CD4-positive, alpha-beta T cell treated with Interleukin-21 for 1 hour (primary cell): ENCODE measurements around the gene ABCE1.

ENCODE experiments used
- DNase-seq: peaks from one replicate; pipeline ENCODE4 v3.0.0-alpha.2; 2020

The ABCE1 gene

GRCh38 chr4:145097821-145098674 is at the start of gene ABCE1, which contains the start of gene ANAPC10:
Gene ABCE1 (plus strand): TSS chr4:145098311. CDS start chr4:145104413, 6,102 bp downstream.
Gene ANAPC10 (minus strand): TSS chr4:145098196. CDS start chr4:145096099, 2,097 bp downstream.
- peak; percentile 95 for DNase-seq

GRCh38 chr4:145048817-145049216 is 49.3 kb upstream of the ABCE1 start:
- DNase-seq = no peak

DNA sequence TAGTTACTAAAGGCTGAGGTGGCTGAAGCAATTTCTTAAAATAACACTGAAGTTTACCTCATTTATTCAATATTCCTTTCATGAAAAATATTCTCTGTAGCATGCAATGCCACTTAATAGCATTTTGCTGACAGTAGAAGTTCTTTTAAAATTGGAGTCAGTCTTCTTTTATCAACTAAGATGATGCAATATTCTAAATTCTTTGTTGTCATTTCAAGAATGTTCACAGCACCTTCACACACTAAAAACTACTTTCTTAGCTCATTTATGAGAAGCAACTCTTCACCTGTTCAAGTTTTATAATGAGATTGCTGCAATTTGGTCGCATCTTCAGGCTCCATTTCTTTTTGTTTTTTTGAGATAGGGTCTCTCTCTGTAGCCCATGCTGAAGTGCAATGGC is 48.9 kb upstream of the ABCE1 start:
- no peak for DNase-seq

- no peak for DNase-seq
Measured at GRCh38 chr4:145055533-145056257, 42.4 kb upstream of the ABCE1 start.

DNA sequence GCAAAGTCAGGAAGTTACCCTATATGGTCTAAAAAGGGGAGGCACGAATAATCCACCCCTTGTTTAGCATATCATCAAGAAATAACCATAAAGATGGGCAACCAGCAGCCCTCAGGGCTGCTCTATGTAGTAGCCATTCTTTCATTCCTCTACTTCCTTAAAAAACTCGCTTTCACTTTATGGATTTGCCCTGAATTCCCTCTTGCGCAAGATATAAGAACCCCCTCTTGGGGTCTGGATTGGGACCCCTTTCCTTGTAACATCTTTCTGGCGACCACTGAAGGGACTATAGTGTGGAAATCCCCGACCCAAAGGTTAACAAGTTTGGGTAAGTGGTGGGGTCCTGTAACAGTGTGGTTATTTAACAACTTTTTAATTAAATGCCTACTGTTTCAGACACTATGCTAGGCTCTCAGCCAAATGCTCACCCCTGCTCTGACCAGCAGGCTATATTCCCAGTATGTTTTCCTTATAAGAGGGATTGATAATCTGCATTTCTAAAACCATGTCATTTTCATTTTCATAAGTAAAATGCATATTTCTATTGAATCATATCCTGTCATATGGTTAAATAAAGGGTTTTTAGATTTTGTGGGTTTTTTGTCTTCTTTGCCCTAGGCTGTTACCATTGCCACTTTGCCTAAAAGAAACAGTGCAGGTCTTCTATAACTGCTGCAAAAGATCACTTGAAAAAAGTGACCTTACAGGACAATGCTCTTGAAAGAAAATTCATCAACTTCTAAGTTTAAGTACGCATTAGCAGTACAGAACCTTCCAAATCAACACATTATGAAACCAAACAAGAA is 41.6 kb upstream of the ABCE1 start:
- no peak for DNase-seq

DNA sequence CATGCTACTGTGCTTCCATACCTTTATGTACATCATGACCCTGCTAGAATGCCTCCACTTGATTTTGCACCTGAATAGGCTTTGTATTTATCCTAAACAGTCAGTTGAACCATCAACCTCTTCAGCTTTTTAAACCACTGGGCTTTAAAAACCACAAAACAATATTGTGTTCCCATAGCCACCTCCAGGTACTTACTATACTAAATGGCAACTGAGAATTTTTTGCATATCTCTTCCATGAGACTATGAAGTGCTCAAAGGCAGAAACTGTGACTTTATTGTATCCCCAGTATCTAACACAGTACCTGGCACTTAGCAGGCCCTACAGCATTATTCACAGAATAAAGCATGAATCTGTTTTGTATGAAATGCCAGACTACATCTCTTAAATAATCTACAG is 39.9 kb upstream of the ABCE1 start:
- DNase-seq = no peak

DNA sequence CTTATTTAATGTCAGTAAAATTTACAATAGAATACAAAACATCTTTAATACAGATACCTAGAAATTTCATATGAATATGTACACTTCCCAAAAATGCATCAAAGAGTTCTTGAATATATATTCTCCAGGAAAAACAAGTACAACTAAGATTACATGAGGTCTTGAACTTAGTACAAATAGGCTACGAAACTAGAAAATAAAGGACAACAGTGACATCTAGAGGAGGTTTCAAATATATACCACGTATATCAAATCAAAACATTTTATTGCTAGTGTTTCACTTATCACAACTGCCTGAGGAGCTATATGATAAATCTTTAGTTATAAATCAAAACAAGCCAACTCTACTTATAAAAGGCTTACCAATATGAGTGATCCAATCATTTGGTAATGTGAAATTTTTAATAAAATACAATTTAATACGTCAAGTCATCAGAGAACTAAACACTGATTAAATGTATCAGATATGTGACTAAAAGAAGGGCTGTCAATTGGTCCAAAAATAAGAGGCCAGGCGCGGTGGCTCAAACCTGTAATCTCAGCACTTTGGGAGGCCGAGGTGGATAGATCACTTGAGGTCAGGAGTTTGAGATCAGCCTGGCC is 36.7 kb upstream of the ABCE1 start:
- DNase-seq = peak; percentile 58

DNA sequence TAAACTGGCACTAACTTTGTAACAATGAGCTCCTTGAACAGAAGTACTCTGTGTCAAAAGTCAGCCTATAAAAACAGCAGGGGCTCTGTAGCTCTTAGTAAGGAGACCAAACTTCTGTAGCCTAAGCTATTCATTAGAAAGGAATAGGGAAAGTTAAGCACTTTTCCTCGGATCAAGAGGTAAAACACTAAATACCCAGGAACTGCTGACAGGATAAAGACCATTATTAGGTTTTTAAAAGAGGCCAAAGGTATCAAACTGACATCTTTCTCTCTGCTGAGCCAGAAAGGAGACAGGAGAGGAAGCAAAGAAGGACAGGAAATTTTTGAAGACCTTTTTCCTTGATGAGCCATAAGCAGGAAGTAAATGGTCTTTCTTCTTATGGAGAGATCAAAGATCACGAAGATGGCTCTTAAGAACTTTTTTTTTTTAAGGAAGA is 32.0 kb upstream of the ABCE1 start:
- DNase-seq = no peak

GRCh38 chr4:145069361-145069760 is 28.8 kb upstream of the ABCE1 start:
- no peak for DNase-seq

DNA sequence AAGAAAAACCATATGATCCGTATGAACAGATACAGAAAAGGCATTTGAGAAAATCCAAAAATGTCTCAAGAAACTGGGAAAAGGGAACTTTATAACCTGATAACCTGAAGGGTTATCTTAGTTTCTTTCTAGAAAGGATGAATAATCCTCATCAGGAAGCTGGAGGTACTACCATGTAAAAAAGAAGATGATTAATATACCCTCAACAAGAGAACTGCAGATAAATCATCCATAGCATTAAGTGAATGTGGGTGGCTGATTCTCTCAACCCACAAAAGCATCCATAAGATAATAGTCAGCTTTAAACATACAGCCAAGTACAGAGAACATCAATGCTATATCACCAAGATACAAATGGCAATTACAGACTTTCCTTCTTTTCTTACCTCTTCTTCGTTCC is 26.6 kb upstream of the ABCE1 start:
- no peak for DNase-seq

- DNase-seq = no peak
Measured at GRCh38 chr4:145075742-145076468, 22.2 kb upstream of the ABCE1 start.

GRCh38 chr4:145076469-145076855 is 21.6 kb upstream of the ABCE1 start:
- no peak for DNase-seq

DNA sequence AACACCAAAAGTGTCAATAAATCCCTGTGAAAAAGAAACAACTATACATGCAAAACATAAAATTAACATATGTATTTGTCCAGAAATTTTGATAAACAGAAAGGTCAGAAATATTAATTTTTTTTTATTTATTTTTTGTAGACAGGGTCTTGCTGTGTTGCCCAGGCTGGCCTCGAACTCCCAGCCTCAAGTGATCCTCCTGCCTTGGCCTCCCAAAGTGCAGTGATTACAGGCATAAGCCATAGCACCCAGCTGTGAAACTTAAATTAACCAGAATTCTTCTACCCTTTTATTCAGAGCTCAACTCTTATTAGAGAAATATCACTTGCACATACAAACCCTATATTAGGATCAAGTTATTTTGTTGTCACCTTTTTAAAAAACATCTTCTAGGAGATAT is 16.4 kb upstream of the ABCE1 start:
- DNase-seq = no peak

DNA sequence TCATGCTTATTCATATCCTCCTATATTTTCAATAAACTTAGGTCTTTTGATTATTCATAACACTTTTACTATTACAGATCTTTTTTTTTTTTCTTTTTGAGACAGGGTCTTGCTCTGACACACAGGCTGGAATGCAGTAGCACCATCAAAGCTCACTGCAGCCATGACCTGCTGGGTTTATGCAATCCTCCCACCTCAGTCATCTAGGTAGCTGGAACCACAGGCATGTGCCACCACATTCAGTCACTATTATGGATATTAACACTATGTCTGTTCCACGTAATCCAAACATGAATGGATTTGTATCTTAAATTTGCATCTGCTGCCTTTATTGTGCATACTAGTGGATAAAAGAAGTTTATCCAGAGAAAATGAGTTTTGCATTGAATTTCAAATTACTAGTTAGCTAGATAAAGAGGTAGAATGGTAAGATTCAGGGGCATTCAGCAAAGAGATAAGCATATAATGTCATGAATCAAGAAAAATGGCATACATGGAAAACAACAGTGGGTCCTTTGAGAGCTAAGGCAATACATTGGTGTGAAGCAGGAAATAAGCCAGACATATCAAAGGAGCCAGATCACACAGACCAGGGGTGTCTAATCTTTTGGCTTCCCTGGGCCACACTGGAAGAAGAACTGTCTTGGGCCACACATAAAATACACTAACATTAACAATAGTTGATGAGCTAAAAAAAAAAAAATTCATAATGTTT is 14.1 kb upstream of the ABCE1 start:
- DNase-seq = no peak

- DNase-seq = no peak
Measured at GRCh38 chr4:145090380-145090779, 7.7 kb upstream of the ABCE1 start.

- no peak for DNase-seq
Measured at GRCh38 chr4:145093638-145094037, 4.5 kb upstream of the ABCE1 start.

DNA sequence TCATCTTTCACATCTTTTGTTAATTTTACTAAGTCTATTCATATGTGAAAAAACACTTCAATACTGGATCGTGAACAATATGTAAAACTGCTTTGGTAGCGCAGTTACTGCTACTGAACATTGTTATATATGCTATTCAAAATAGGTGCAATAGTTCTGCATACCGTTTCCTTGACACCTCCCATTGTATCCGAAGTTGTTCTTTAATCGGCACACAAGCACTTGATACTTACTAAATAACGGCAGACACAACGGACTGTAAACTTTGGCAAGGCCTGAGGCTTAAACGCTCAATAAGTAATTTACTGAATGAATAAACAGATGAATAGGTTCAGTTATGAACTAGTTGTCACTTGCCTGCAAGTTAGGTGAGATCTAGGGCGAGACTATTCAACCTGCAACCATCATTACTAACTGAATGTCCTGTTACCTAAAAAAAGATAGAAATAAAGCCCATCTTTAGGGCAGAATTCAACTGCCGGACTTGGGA is 735 bp upstream of the ABCE1 start:
- DNase-seq = peak; percentile 3

- DNase-seq = peak; percentile 60
Measured at GRCh38 chr4:145098675-145099037, 545 bp downstream of the ABCE1 start.

GRCh38 chr4:145099653-145100052 is 1.5 kb downstream of the ABCE1 start:
- DNase-seq = no peak

- DNase-seq = no peak
Measured at GRCh38 chr4:145101091-145101490, 3.0 kb downstream of the ABCE1 start.

- DNase-seq = no peak
Measured at GRCh38 chr4:145102619-145103018, 4.5 kb downstream of the ABCE1 start.
